ENCODE data around the gene GET4. TPM values are rescaled to one million over a fixed set of nuclear protein-coding genes. Genes with fewer than 3 reads are reported as not detected.

GET4 gene
- total RNA-seq, 1 experiment from 2014 or later = 44.8 TPM

DNA sequence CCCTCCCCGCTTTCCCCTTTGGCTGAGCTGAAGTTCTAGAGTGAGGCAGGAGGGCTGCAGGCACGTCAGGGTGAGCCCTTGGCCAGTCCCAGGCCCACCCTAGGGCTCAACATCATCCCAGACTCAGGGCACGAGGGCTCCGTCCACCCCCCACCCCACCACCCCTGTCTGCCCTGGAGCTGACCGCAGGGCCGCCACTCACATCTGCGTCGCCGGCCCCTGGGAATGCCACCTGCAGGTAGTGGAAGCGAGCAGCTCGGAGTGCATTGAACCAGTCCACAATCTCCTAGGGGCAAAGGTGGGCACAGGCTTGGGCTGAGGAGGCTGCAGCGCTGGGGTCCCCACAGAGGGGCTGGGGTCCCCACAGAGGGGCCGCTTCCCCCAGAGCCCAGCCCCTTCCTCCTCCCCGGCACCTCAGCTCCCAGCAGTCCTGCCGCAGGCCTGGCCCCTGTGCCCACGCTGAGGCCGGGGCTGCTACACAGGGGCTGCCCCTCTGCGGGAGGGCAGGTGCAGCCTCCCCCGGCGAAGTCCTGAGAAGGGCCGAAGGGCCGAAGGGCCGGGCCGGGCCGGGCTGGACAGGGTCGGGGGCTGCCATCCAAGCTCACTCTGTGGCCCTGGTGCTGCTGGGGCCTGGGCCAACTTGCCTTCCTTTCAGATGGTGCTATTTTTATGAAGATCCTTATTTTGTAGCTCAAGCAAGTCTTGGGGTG, 24.1 kb downstream of the GET4 start (continued):
- TF ChIP-seq, protein P1, sequence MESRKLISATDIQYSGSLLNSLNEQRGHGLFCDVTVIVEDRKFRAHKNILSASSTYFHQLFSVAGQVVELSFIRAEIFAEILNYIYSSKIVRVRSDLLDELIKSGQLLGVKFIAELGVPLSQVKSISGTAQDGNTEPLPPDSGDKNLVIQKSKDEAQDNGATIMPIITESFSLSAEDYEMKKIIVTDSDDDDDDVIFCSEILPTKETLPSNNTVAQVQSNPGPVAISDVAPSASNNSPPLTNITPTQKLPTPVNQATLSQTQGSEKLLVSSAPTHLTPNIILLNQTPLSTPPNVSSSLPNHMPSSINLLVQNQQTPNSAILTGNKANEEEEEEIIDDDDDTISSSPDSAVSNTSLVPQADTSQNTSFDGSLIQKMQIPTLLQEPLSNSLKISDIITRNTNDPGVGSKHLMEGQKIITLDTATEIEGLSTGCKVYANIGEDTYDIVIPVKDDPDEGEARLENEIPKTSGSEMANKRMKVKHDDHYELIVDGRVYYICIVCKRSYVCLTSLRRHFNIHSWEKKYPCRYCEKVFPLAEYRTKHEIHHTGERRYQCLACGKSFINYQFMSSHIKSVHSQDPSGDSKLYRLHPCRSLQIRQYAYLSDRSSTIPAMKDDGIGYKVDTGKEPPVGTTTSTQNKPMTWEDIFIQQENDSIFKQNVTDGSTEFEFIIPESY (IDR thresholded peaks at IDR 0.05; ENCODE audit: extremely low read depth, insufficient replicate concordance, low read length) = no peak

DNA sequence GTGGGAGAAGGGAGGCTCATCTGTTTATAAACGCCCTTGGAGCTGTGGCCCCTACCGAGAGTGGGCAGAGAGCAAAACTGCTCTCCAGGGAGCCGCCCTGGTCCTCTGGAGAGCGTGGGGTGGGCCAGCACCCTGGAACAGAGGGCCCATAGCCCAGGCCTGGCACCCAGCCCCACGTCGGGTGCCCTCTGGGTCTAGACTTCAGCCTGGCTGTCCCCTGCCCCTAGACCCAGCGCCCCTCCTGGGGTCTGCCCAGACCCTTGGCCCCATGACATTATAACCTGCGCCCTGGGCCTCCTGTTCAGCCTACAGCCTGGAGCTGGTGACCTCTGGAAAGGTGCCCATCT, 24.7 kb downstream of the GET4 start:
- Histone ChIP-seq H3K27ac (ENCODE audit: low read depth, low read length) (peak overlapping the region; percentile 35; the same call in 1 of the 2 replicates), H3K4me1 (ENCODE audit: control insufficient read depth in 1 of 2, insufficient read depth in 2 of 2, low read length in 2 of 2) (peaks cover 7 to 9% of the 10 kb centered on the region in 2 experiments), H3K4me3 (replicated peaks in 1 of 2; ENCODE audit: low read depth in 1 of 2, low read length in 2 of 2) (no peak overlapping the region), H3K4me2 (ENCODE audit: low read length) (peak overlapping the region; percentile 46), H3K9me2 (ENCODE audit: insufficient read depth) (no peaks in the 10 kb centered on the region), H3K27me3 (ENCODE audit: insufficient read depth, low read length) (0 out of 2 replicates have a peak, but pooled peaks cover 2% of the 10 kb centered on the region), H3K9me3 (ENCODE audit: control insufficient read depth in 1 of 2, insufficient read depth in 1 of 2, low read depth in 1 of 2, low read length in 2 of 2) (no peaks in the 10 kb centered on the region), H2AFZ (ENCODE audit: low read depth, low read length, poor library complexity, severe bottlenecking) (no peak overlapping the region), H3K9ac (ENCODE audit: low read length) (no peak overlapping the region), H4K20me1 (ENCODE audit: insufficient read depth) (no peaks in the 10 kb centered on the region), H3K79me2 (ENCODE audit: insufficient read depth, low read length) (no peaks in the 10 kb centered on the region), H3K36me3 (ENCODE audit: control insufficient read depth in 1 of 2, insufficient read depth in 2 of 2, low read length in 2 of 2) (peaks cover 4 to 7% of the 10 kb centered on the region in 2 experiments; a peak in 2 of 4 replicates)
- no TSS peak for BruUV-seq (replicated peaks)
- ATAC-seq (no peak), DNase-seq (ENCODE audit: low read depth, low spot score) (no peak)
- ChIA-PET RAD21 (ENCODE audit: low non-redundant PET in 1 of 2, low total read pairs in 2 of 2, uncharacterized antibody in 2 of 2, unreplicated experiment in 2 of 2) (interaction anchor here in 1 of 2 experiments (1.2 kb wide), 1 partner anchor 75 kb away, joined by 5 read pairs; the partner anchor contains the start of gene COX19), POLR2A (interaction anchor here (1.3 kb wide), 1 partner anchor 45 kb away, joined by 3 read pairs; no protein-coding TSS in a partner anchor), CTCF (no interaction called here)
- intact Hi-C loops (cut with micrococcal nuclease) = loop anchor here (10.0 kb wide), 1 partner anchor 164 kb away; no protein-coding TSS in a partner anchor
- TF ChIP-seq CBX3 (IDR thresholded peaks at IDR 0.05; ENCODE audit: low read depth) = no peak
- no peak for TF ChIP-seq EGR1 (IDR thresholded peaks at IDR 0.05; ENCODE audit: low read depth)
- TF ChIP-seq RAD21 (IDR thresholded peaks at IDR 0.05; ENCODE audit: low read depth) = no peak
- no peak for TF ChIP-seq SRF (IDR thresholded peaks at IDR 0.05; ENCODE audit: low read depth)
- TF ChIP-seq, protein P2, sequence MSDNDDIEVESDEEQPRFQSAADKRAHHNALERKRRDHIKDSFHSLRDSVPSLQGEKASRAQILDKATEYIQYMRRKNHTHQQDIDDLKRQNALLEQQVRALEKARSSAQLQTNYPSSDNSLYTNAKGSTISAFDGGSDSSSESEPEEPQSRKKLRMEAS (IDR thresholded peaks at IDR 0.05) = no peak
- no peak for TF ChIP-seq EZH2phosphoT487 (IDR thresholded peaks at IDR 0.05; ENCODE audit: borderline replicate concordance)
- TF ChIP-seq, protein P1 (IDR thresholded peaks at IDR 0.05; ENCODE audit: extremely low read depth, insufficient replicate concordance, low read length) = no peak
- TF ChIP-seq, protein P3, sequence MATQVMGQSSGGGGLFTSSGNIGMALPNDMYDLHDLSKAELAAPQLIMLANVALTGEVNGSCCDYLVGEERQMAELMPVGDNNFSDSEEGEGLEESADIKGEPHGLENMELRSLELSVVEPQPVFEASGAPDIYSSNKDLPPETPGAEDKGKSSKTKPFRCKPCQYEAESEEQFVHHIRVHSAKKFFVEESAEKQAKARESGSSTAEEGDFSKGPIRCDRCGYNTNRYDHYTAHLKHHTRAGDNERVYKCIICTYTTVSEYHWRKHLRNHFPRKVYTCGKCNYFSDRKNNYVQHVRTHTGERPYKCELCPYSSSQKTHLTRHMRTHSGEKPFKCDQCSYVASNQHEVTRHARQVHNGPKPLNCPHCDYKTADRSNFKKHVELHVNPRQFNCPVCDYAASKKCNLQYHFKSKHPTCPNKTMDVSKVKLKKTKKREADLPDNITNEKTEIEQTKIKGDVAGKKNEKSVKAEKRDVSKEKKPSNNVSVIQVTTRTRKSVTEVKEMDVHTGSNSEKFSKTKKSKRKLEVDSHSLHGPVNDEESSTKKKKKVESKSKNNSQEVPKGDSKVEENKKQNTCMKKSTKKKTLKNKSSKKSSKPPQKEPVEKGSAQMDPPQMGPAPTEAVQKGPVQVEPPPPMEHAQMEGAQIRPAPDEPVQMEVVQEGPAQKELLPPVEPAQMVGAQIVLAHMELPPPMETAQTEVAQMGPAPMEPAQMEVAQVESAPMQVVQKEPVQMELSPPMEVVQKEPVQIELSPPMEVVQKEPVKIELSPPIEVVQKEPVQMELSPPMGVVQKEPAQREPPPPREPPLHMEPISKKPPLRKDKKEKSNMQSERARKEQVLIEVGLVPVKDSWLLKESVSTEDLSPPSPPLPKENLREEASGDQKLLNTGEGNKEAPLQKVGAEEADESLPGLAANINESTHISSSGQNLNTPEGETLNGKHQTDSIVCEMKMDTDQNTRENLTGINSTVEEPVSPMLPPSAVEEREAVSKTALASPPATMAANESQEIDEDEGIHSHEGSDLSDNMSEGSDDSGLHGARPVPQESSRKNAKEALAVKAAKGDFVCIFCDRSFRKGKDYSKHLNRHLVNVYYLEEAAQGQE (IDR thresholded peaks at IDR 0.05; ENCODE audit: low read depth) = no peak
- no peak for TF ChIP-seq POLR2AphosphoS5 (IDR thresholded peaks at IDR 0.05; ENCODE audit: low read depth, low read length)
- no peak for TF ChIP-seq YY1 (IDR thresholded peaks at IDR 0.05; ENCODE audit: extremely low read depth, insufficient replicate concordance, low read depth, low read length)
- TF ChIP-seq CEBPB (IDR thresholded peaks at IDR 0.05; ENCODE audit: low read depth) = no peak
- no peak for TF ChIP-seq SP1 (IDR thresholded peaks at IDR 0.05; ENCODE audit: low read depth)
